ENCODE measurements around the gene WDR48. TPM values are rescaled to one million over a fixed set of nuclear protein-coding genes. Genes with fewer than 3 reads are reported as not detected.

WDR48 gene
- total RNA-seq, 1 experiment from 2014 or later, result 19.3 TPM

- H3K4me3 ChIP-seq (ENCODE audit: low read depth, low read length, poor library complexity, severe bottlenecking), result no peak overlapping the region
- POLR2A ChIA-PET (ENCODE audit: low non-redundant PET), result no interaction called here
Observed at GRCh38 chr3:39068556-39068955, 16.7 kb downstream of the WDR48 start.

GRCh38 chr3:39075910-39076309 is 24.1 kb downstream of the WDR48 start:
- Histone ChIP-seq H3K4me1 (ENCODE audit: insufficient read depth, low read length, poor library complexity, severe bottlenecking) (no peaks in the 10 kb centered on the region), H3K27me3 (replicated peaks; ENCODE audit: insufficient read depth, low read depth, low read length, poor library complexity) (no peaks in the 10 kb centered on the region), H3K27ac (ENCODE audit: low read depth, low read length, poor library complexity, severe bottlenecking) (no peak overlapping the region), H3K36me3 (ENCODE audit: insufficient read depth, low read length, poor library complexity, severe bottlenecking) (no peaks in the 10 kb centered on the region), H3K4me3 (ENCODE audit: low read depth, low read length, poor library complexity, severe bottlenecking) (no peak overlapping the region), H3K9me3 (ENCODE audit: low read depth, low read length, poor library complexity, severe bottlenecking) (no peaks in the 10 kb centered on the region)
- intact Hi-C loops (cut with micrococcal nuclease; ENCODE audit: unreplicated experiment), result no loop called here
- POLR2A ChIA-PET (ENCODE audit: low non-redundant PET), result no interaction called here
- BruUV-seq (replicated peaks), result no TSS peak
- no peak for TF ChIP-seq CTCF (conservative IDR thresholded peaks at IDR 0.05; ENCODE audit: low read depth, low read length)
- no peak for TF ChIP-seq EZH2 (IDR thresholded peaks at IDR 0.05; ENCODE audit: borderline replicate concordance, low read depth, low read length, poor library complexity, severe bottlenecking)
- no peak for DNase-seq (ENCODE audit: low spot score)
- CTCF ChIA-PET, result no interaction called here

More at GRCh38 chr3:39068556-39068955, 16.7 kb downstream of the WDR48 start:
- no peaks in the 10 kb centered on the region for H3K36me3 ChIP-seq (ENCODE audit: insufficient read depth, low read length, poor library complexity, severe bottlenecking)
- intact Hi-C loops (cut with micrococcal nuclease; ENCODE audit: unreplicated experiment), result no loop called here
- TF ChIP-seq CTCF (conservative IDR thresholded peaks at IDR 0.05; ENCODE audit: low read depth, low read length) (no peak), EZH2 (IDR thresholded peaks at IDR 0.05; ENCODE audit: borderline replicate concordance, low read depth, low read length, poor library complexity, severe bottlenecking) (no peak)
- CTCF ChIA-PET, result no interaction called here
- no peaks in the 10 kb centered on the region for H3K27me3 ChIP-seq (replicated peaks; ENCODE audit: insufficient read depth, low read depth, low read length, poor library complexity)
- BruUV-seq (replicated peaks), result no TSS peak
- no peak overlapping the region for H3K27ac ChIP-seq (ENCODE audit: low read depth, low read length, poor library complexity, severe bottlenecking)
- no peaks in the 10 kb centered on the region for H3K9me3 ChIP-seq (ENCODE audit: low read depth, low read length, poor library complexity, severe bottlenecking)
- DNase-seq (ENCODE audit: low spot score), result no peak
- no peaks in the 10 kb centered on the region for H3K4me1 ChIP-seq (ENCODE audit: insufficient read depth, low read length, poor library complexity, severe bottlenecking)

- ChIA-PET POLR2A (ENCODE audit: low non-redundant PET) (no interaction called here), CTCF (no interaction called here)
- Histone ChIP-seq H3K4me3 (ENCODE audit: low read depth, low read length, poor library complexity, severe bottlenecking) (no peak overlapping the region), H3K27ac (ENCODE audit: low read depth, low read length, poor library complexity, severe bottlenecking) (no peak overlapping the region), H3K36me3 (ENCODE audit: insufficient read depth, low read length, poor library complexity, severe bottlenecking) (no peaks in the 10 kb centered on the region), H3K27me3 (replicated peaks; ENCODE audit: insufficient read depth, low read depth, low read length, poor library complexity) (no peaks in the 10 kb centered on the region), H3K9me3 (ENCODE audit: low read depth, low read length, poor library complexity, severe bottlenecking) (no peaks in the 10 kb centered on the region), H3K4me1 (ENCODE audit: insufficient read depth, low read length, poor library complexity, severe bottlenecking) (no peaks in the 10 kb centered on the region)
- intact Hi-C loops (cut with micrococcal nuclease; ENCODE audit: unreplicated experiment), result no loop called here
- DNase-seq (ENCODE audit: low spot score), result no peak
- TF ChIP-seq CTCF (conservative IDR thresholded peaks at IDR 0.05; ENCODE audit: low read depth, low read length), result no peak
- TF ChIP-seq EZH2 (IDR thresholded peaks at IDR 0.05; ENCODE audit: borderline replicate concordance, low read depth, low read length, poor library complexity, severe bottlenecking), result no peak
- no TSS peak for BruUV-seq (replicated peaks)
Observed at GRCh38 chr3:39079530-39079929, 27.7 kb downstream of the WDR48 start.
